Right renal pelvis (tissue), 4 donors: ENCODE measurements around the gene EDA2R. TPM values are rescaled to one million over a fixed set of nuclear protein-coding genes. Genes with fewer than 3 reads are reported as not detected.

Source experiments
- DNase-seq, 4 donors: peaks; one replicate each; pipeline ENCODE4 v3.0.0-alpha.2; 2013; ENCODE audit warnings: low read depth in 4 of 4, low spot score in 3 of 4, missing footprints in 1 of 4
- polyA plus RNA-seq, 4 donors: library from polyadenylated mRNA; unstranded; fragments of 120-200 nt; gene quantifications; one replicate each; pipeline ENCODE4 v1.2.1, GENCODE V29; 2013; ENCODE audit not compliant: insufficient read length in 4 of 4

Gene EDA2R
- polyA plus RNA-seq = under 1 TPM; 0.49 to 0.80 (median 0.61) TPM

- peak in 3 of 4 donors; percentile 12 to 28 (median 28) for DNase-seq
Observed at GRCh38 chrX:66638591-66639500, at the start of gene EDA2R. TSS of gene EDA2R (minus strand) at chrX:66639078. CDS start at chrX:66616020, 23,058 bp downstream.

- DNase-seq = no peak
Observed at GRCh38 chrX:66684196-66684595, 45.3 kb upstream of the EDA2R start.

- no peak for DNase-seq
Observed at GRCh38 chrX:66680451-66680850, 41.6 kb upstream of the EDA2R start.

GRCh38 chrX:66677430-66677829, 38.6 kb upstream of the EDA2R start:
- no peak for DNase-seq

GRCh38 chrX:66676990-66677389, 38.1 kb upstream of the EDA2R start:
- no peak for DNase-seq

GRCh38 chrX:66676413-66676812, 37.5 kb upstream of the EDA2R start:
- DNase-seq = no peak

- no peak for DNase-seq
Observed at GRCh38 chrX:66675541-66675940, 36.7 kb upstream of the EDA2R start.

GRCh38 chrX:66674506-66674905, 35.6 kb upstream of the EDA2R start:
- no peak for DNase-seq

GRCh38 chrX:66672106-66672505, 33.2 kb upstream of the EDA2R start:
- DNase-seq = no peak

- DNase-seq = no peak
Observed at GRCh38 chrX:66654411-66654810, 15.5 kb upstream of the EDA2R start.

- no peak for DNase-seq
Observed at GRCh38 chrX:66635360-66635759, 3.5 kb downstream of the EDA2R start.

GRCh38 chrX:66634272-66634671, 4.6 kb downstream of the EDA2R start:
- DNase-seq = no peak

- no peak for DNase-seq
Observed at GRCh38 chrX:66633541-66633940, 5.3 kb downstream of the EDA2R start.

- DNase-seq = no peak
Observed at GRCh38 chrX:66632981-66633380, 5.9 kb downstream of the EDA2R start.

GRCh38 chrX:66632473-66632872, 6.4 kb downstream of the EDA2R start:
- no peak for DNase-seq

- DNase-seq = no peak
Observed at GRCh38 chrX:66625525-66625924, 13.4 kb downstream of the EDA2R start.

- DNase-seq = no peak
Observed at GRCh38 chrX:66622209-66622608, 16.7 kb downstream of the EDA2R start.

- no peak for DNase-seq
Observed at GRCh38 chrX:66616944-66617343, 21.9 kb downstream of the EDA2R start.

- DNase-seq = no peak
Observed at GRCh38 chrX:66602381-66602938, 36.4 kb downstream of the EDA2R start.

GRCh38 chrX:66601522-66601921, 37.4 kb downstream of the EDA2R start:
- no peak for DNase-seq

GRCh38 chrX:66579219-66579618, 59.7 kb downstream of the EDA2R start:
- no peak for DNase-seq

GRCh38 chrX:66553973-66554372, 84.9 kb downstream of the EDA2R start:
- no peak for DNase-seq
